HG02981 (cell line): ENCODE data around the gene NFASC.

Experiments used
- ATAC-seq: cut with Tn5 transposase; IDR thresholded peaks from one replicate; pipeline ENCODE4 v1.9.1; 2021; ENCODE audit warnings: mild to moderate bottlenecking, moderate library complexity; ENCODE audit not compliant: unreplicated experiment

Gene NFASC

DNA sequence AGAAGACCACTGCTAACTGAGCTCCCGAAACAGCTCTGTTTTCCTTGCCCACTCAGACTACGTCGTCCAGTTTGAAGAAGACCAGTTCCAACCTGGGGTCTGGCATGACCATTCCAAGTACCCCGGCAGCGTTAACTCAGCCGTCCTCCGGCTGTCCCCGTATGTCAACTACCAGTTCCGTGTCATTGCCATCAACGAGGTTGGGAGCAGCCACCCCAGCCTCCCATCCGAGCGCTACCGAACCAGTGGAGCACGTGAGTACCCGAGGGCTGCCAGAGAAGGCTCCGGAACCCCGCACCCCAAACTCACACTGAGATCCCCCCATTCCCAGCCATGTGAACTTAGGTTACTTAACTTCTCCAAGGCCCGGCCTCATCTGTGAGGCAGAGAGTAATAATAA lies 108.6 kb downstream of the NFASC start:
- ATAC-seq: no peak

DNA sequence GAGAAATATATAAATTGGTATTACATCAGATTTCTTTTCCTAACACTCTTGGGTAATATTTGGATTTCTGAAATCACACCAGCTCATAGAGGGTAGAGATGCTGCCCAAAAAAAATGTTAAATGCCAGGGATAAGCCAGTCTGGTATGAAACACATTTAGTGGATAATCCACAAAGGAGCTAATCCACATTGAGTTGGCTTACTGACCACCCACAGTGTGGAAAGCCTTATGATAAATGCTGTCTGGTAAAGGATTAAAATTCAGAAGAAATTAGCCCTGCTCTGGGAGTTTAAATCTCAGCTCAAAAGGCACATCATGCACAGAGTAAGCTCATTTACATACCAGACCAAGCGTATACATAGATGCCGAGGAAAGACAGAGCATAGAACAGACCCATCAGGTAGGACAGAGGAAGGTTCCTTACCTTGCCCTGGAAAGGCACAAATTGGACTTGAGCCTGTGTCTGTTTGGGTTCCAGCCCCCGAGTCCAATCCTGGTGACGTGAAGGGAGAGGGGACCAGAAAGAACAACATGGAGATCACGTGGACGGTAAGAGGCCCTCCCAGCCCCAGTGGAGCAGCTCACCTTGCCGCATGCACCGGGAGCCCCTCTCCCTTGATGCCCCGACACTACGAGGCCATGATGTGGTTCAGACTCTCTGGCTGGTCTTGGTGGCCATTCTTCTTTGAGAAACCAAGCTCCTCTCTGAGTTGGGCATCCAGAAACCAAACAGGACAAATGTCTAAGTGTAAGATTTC lies 109.4 kb downstream of the NFASC start:
- ATAC-seq: no peak

DNA sequence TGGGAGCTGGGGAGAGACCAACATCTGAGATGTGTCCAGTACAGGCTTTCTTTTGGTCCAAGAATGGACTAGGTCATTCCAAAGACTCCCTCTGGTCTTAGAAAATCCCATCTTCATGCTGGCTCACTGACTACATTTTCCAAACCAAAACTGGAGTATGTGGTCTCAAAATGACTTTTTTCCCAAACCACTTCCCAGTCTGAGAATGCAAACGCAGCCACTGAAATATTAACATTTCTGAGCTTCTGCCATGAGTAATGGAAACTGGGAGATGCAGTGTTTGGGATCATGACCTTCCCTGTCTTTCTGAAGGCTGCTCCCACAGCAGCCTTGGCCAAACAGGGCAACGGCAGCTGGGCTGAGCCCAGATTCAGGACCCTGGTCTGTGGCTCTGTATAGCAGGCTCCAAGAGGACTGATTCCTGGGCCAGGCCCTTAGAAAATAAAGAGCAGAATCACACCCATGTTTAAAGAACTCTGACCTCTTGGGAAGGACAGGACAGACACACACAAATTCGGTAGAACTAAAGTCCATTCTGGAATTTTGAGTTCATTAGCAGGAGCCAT lies 110.3 kb downstream of the NFASC start:
- ATAC-seq: no peak

DNA sequence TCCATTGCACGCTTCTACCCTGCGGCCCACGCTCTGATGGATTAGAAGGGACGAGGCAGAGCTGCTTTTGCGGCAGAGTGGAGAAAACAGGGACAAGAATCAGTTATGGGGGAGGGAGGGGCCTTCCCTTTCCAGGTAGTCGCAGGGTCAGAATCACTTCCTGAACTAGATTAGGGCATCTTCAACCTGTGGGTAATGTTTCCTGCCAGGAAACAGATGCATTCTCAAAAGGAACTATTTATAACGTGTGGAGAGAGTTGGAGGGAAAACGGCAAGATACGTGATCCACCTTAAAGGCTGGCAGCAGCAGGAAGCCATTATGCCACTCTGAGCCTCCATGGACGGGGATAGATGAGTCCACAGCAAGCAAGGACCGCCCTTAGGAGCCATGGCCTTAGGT lies 112.5 kb downstream of the NFASC start:
- ATAC-seq: no peak

DNA sequence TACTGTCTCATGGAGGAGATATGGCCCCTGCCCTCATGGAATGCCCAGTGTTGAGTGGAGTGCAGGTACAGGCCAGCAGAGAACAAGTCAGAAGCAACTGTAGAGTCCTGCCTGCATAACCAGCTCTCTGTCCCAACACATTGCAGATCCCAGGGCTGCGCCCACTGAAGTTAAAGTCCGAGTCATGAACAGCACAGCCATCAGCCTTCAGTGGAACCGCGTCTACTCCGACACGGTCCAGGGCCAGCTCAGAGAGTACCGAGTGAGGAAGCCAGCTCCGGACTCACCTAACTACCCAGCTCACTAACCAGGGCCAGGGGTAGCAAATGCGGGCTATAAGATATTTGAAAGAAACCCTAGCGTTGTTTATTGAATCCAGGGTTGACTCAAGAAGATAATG lies 113.2 kb downstream of the NFASC start:
- ATAC-seq: no peak

DNA sequence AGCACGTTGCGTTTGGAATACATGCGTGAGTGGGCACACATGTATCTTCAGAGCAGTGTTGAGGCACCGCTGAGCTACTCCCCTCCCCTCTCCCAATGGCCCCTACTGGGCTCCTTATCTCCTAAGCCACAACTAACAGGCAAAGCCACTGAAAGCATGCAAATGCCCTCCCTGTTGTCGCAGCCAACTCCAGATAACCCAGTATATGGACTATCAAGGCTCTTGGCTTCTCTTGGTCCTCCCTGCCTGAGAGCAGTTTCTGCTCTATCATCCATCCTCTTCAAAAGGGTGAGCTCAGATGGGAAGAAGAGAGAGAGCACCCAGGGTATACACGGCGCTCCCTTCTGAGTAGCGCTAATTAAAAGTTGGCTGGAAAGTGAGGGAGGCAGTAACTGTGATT lies 113.8 kb downstream of the NFASC start:
- no peak for ATAC-seq

DNA sequence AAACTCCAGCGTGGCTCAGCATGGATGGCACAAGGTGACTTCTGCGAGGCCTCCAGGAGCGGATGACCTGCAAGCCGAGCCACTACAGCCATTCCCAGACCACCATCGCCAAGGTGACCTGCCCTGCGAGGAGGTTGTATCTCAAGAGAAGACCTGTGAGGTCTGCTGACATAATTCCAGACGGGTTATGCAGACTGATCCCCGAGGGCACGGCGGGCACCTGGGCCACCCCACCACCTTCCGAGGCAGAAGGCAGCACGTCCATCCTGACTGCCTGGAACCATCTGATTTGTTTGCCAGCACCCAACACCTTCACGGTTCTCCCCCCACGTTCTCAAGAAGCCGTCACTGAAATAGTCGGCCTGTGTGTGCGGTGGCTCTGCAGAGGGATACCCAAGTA lies 115.5 kb downstream of the NFASC start:
- no peak for ATAC-seq

DNA sequence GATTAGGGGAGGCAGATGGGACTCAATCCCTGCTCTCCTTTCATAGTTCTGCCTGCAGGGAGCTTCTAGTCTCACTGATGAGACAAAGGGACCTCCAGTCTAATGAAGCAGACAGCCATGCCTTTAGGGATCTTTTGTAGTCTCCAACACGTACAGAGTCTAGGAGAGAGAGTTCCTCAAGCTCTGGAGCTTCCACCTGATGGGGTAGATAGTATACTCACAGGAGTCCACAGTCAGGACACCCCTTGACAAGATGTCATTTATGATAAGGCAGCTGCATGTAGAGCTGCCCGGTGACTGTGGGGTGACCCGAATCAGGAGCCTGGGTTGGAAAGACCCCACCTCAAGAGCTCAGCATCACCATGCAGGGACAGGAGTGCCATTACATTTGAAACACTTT lies 117.0 kb downstream of the NFASC start:
- ATAC-seq: no peak

DNA sequence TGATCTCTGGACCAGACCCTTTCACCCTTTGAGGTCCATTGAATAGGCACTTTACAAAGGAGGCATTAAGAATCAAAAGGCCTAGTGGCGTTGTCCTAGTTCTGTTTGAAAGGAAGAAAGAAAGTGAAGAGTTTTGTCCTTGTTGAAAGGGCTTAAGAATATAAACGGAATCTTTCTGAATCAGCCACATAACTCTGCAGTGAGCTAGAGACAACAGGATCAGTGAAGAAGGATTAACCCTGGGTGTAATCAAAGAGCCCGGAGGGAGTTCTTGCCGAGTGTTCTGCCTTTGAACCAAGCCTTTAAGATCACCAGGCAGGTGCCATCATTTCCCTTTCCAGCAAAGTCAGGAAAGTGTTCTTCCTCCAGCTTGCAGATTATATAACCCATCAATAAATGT lies 117.5 kb downstream of the NFASC start:
- ATAC-seq: no peak

DNA sequence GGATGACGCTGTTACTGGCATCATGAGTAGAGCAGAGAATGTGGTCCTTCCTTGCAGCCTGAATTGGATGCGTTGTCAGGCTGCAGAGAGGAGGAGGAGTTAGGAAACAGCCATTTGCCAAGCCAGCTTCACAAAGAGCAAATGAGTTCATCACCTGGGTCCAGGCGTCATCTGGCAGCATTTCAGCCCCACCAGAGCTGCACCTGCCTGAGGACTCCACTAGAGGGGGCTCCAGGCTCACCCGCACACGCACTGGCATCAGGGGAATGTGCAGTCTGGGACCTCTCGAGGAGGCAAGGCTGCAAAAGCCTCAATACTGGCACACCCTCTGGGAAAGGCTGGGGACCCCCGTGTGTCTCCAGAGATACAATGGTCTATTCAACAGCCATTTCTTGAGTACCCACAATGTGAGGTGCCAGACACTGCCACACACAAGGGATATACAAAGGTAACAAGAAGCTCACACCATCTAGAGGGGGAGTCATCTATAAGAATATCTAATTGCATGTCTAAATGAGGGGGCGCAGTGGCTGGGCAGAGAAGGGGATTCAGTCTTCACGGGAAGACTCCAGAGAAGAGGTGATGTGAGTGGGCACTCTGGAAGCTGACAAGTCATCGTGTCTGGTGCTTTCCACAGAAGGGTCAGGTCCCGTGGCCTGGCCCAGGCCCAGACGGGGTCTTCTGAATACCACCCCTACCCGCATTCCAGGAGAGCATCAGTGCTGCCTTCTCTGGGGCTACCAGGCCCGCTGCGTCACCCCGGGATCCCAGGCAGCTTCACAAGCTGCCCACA lies 118.8 kb downstream of the NFASC start:
- ATAC-seq: no peak

DNA sequence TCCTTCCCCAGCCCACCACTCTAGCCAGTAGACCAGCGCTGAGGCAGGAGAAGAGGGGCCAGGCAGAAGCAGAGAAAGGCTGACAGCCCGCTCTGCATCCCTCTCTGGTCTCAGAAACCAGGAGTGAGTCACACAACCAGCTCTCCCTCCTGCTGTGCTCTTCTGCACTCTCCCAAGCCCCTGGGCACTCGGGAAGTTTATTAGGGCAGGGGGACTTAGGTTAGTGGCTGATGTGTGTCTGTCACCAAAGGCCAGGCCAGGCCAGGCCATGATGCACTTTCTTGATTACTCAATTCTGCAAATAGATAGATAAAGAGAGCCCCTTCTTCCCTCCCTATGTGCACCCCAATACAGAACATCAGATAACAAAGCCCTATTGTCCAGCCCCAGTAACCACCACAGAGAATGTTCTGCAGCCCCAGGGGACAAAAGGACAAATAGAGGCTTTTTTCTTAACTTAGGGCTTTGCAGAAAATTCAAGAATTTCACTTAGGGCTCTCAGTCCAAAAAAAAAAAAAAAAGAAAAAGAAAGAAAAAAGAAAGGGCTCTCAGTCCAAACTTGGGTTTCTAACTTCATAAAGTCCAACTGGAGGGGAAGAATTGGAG lies 119.5 kb downstream of the NFASC start:
- no peak for ATAC-seq

DNA sequence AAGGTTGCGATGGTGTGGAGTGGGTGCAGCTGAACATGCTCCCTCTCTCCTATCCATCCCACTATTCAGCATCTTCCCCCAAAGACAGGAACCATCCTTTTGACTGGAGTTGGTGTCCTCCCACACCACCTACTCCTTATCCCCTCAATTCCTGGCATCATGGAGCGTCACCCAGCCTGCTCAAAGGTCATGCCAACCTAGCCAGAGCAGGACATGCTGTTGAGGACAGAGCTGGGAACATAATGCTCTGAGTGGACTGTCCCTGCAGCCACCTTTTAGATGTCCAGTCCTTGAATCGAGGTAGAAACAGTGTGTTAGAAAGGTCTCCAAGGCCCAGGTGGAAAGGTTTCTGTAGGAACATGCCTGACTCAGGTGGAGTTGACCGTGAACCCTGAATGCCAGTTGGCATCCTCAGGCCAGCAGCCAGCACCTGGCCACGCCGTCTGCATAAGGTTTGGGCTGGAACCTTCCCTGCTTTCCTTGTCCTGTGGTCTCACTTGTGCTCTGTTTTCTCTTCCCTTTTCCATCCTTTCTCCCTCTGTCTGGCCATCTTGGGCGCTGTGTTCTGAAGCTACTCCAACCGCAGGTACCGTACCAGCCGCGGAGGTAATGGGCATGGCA lies 120.2 kb downstream of the NFASC start:
- ATAC-seq: no peak

DNA sequence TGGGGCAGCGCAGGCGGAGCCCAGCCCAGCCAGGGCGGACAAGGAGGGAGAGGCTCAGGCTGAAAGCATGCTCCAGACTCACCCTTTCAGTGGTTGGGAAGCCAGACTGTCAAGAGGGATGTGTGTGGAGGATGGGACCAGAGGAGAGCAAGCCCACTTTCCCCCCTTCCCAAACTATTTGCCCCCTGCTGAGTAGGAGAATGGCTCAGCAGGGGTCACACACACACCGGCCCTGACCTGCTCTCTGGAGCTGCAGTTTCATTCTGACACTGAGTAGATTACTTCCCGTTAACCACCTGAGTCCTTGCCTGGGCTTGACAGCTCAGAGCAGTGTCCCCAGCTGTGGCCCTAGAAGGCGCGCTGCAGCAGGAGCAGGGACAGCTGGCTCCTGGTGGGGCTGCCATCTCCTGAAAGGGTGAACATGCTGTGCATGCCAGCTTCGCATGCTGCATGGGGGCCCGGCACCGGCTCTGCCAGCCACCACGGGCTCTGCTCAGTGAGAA lies 120.7 kb downstream of the NFASC start:
- ATAC-seq: no peak

DNA sequence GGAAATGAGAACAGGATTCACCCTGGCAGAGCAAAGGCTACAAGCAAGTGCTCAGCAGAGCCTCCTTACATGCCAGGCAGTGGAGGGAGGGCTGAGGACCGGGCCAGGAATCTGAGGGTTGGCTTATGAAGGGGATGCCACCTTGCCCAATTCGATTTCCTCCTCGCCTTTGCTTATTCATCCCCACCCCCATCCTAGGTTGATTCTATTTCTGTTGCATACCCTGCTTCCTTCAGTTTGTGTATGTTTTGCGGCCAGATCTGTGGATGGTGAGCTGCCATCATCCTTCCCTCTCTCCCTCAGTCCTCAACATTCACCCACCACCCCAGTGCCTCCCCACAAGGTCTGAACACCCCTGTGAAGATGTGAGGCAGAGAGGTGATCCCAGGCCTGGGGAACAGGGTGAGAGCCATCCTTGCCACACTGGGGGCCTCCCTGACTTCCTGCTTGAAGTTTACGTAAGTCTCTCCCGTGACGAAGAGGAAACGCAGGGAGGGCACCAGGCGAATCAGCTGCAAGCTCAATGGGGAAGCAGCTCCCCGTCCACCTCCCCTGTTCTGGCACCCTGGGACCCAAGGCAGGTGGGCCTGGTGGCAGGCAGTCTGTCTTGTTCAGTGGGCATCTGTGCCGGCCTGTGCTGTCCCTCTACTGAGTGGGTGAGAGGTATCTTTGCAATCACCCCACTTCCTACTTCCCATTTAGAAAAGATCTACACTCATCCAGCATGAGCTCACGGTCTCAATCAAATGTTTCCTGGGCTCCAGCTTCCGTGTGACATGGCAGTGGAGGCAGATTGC lies 121.7 kb downstream of the NFASC start:
- ATAC-seq: no peak

DNA sequence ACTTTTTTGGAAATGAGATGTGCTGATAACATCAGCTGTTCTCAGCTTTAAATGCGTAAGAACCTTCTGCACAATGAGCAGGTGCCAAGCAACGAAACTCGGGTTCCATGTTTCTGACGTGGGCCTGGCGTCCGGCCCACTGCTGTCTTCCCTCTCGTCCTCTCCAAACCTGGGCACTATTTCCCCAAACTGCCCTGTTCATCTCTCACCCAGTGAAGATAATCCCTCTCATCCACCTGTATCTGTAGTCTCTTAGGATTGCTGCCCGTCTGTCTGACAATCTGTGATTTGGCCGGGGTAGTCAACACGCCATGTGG lies 122.3 kb downstream of the NFASC start:
- ATAC-seq: no peak

DNA sequence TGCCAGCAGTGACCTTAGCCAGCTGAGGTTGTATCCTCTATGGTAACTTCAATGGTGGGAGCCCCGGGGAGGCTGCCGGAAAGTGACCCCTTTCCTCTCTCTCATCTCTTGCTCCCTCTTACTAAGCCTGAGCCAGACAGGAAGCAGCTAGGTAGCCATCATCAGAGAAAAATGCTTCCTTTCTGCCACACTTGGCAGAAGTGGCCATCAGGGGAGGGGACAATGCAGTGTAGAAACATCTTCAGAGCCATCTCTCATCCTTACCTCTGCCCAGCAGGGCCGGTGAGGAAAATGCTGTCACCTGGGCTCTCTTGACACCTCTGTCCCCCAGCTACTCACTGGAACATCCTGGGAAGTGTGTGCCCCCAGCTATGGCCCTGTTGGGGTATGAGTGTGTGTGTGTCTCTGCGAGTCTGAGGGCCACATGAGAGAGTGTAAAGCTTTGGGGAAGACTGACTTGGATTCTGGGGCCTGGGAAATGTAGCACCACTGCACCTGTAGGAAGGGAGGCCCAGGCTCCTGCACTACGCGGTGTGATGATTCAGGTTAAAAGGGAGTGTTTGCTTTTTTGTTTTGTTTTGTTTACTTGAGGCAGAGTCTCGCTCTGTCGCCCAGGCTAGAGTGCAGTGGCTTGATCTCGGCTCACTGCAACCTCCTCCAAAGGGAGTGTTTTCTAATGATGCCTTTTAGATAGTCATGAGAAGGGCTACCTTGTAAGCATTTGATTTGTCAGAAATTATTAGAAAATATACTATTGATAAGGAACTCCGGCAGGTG lies 123.6 kb downstream of the NFASC start:
- no peak for ATAC-seq

DNA sequence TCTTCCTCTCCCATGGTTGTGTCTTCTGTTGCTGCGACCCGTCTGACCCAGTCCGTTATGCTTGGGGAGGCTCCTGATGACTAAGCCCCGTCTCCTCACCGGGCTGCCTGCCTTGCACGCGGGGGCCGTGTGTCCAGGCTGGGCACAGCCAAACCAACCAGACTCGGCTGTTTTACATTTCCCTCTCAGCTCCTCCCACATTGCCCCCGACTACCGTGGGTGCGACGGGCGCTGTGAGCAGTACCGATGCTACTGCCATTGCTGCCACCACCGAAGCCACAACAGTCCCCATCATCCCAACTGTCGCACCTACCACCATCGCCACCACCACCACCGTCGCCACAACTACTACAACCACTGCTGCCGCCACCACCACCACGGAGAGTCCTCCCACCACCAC lies 126.3 kb downstream of the NFASC start:
- no peak for ATAC-seq

DNA sequence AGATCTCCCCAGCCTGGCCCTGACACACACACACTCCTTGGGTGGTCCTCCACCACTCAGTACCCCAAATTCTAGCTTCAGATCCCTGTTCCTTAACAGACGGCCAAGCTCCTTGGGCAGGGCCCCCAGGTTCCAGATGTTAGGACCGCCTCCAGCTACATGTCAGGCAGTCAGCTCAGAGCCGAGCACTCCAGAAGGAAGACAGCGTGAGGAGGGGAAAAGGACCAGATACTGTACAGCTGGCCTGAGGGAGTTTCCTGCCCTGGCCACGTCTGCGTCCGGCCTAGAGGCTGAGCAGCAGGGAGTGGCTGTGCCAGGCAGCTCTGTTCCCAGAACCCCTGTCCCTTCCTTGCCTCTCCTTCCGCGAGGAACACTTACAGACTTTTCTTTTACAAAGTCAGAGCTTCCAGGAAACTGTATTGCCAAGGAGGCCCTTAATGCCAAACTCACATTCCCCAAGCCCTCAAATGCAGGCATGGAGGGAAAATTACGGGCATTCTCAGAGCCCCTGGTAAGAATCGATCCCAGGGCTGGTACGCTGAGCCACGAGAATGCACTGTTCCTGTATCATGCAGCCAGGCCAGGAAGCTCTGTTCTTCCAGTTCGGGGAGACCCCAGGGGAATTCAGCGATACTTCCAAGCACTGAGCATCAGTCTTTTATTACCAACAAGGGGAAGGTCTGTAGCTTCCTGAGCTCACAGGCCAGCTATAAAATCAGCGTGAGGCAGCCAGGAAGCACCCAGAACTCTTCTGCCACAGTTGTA lies 127.1 kb downstream of the NFASC start:
- ATAC-seq: no peak

DNA sequence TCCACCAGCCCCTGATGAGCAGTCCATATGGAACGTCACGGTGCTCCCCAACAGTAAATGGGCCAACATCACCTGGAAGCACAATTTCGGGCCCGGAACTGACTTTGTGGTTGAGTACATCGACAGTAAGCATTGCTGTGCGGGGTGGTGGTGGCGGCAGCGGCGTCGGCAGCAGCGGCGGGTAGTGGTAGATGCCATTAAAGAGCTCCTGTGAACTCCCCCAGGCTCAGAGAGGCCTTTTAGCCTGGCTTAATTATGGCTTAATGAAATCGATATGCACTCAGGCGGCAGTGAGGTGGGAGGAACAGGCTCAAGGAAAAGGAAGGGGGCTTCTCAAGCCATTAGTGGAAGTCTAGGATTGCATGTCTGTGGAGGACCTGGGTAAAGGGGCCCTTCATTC lies 130.5 kb downstream of the NFASC start:
- ATAC-seq: no peak
